Ishikawa (cell line): Measurements from ENCODE around the gene SPAG9.

Source experiments
- CEBPB ChIP-seq: IDR thresholded peaks from 2 replicates; pipeline ENCODE4 v1.6.1; 2012
- CREB1 ChIP-seq: IDR thresholded peaks from 2 replicates; pipeline ENCODE4 v1.6.1; 2012; ENCODE audit warnings: low read depth
- EGR1 ChIP-seq: IDR thresholded peaks from 2 replicates; pipeline ENCODE4 v1.6.1; 2012
- EP300 ChIP-seq: IDR thresholded peaks from 2 replicates; pipeline ENCODE4 v1.6.1; 2012; ENCODE audit warnings: borderline replicate concordance
- FOXM1 ChIP-seq: IDR thresholded peaks from 2 replicates; pipeline ENCODE4 v1.6.1; 2012; ENCODE audit warnings: low read depth, borderline replicate concordance
- MAX ChIP-seq: IDR thresholded peaks from 2 replicates; pipeline ENCODE4 v1.6.1; 2012
- NFIC ChIP-seq: IDR thresholded peaks from 2 replicates; pipeline ENCODE4 v1.6.1; 2012
- RAD21 ChIP-seq: IDR thresholded peaks from 2 replicates; pipeline ENCODE4 v1.6.1; 2012; ENCODE audit warnings: low read depth
- REST ChIP-seq: IDR thresholded peaks from 2 replicates; pipeline ENCODE4 v1.6.1; 2012; ENCODE audit warnings: low read depth, mild to moderate bottlenecking
- TAF1 ChIP-seq: IDR thresholded peaks from 2 replicates; pipeline ENCODE4 v1.6.1; 2012; ENCODE audit warnings: low read depth, mild to moderate bottlenecking
- TCF12 ChIP-seq: IDR thresholded peaks from 2 replicates; pipeline ENCODE4 v1.6.1; 2012; ENCODE audit warnings: low read depth
- TEAD4 ChIP-seq: IDR thresholded peaks from 2 replicates; pipeline ENCODE4 v1.6.1; 2012
- USF1 ChIP-seq: IDR thresholded peaks from 2 replicates; pipeline ENCODE4 v1.6.1; 2012
- YY1 ChIP-seq: IDR thresholded peaks from 2 replicates; pipeline ENCODE4 v1.6.1; 2012; ENCODE audit warnings: low read depth
- ZBTB7A ChIP-seq: IDR thresholded peaks from 2 replicates; pipeline ENCODE4 v1.6.1; 2012; ENCODE audit warnings: low read depth

Gene SPAG9

GRCh38 chr17:50947782-50948543, 172.7 kb downstream of the SPAG9 start:
- TF ChIP-seq RAD21, result no peak
- 0 out of 2 replicates have a peak, but pooled peaks have one; percentile 43 for TF ChIP-seq NFIC

- TF ChIP-seq FOXM1, result no peak
- TF ChIP-seq REST, result no peak
- TF ChIP-seq TAF1, result no peak
- TF ChIP-seq TEAD4, result no peak
- TF ChIP-seq TCF12, result no peak
- no peak for TF ChIP-seq EP300
- TF ChIP-seq NFIC, result no peak
- TF ChIP-seq CEBPB, result no peak
- TF ChIP-seq USF1, result no peak
- no peak for TF ChIP-seq MAX
- no peak for TF ChIP-seq ZBTB7A
- no peak for TF ChIP-seq EGR1
Observed at GRCh38 chr17:50946891-50947781, 173.5 kb downstream of the SPAG9 start.

GRCh38 chr17:50946223-50946890, 174.3 kb downstream of the SPAG9 start:
- TF ChIP-seq ZBTB7A, result no peak
- TF ChIP-seq MAX, result no peak
- no peak for TF ChIP-seq USF1

- no peak for TF ChIP-seq FOXM1
- TF ChIP-seq CREB1, result no peak
- no peak for TF ChIP-seq TCF12
- no peak for TF ChIP-seq TEAD4
Observed at GRCh38 chr17:50945779-50946222, 174.9 kb downstream of the SPAG9 start.

- no peak for TF ChIP-seq ZBTB7A
- TF ChIP-seq REST, result no peak
- TF ChIP-seq YY1, result no peak
- TF ChIP-seq CEBPB, result no peak
- TF ChIP-seq EP300, result no peak
- no peak for TF ChIP-seq CREB1
- TF ChIP-seq MAX, result no peak
- TF ChIP-seq TAF1, result no peak
- TF ChIP-seq EGR1, result no peak
- no peak for TF ChIP-seq TCF12
- no peak for TF ChIP-seq NFIC
- no peak for TF ChIP-seq RAD21
- TF ChIP-seq TEAD4, result no peak
- TF ChIP-seq FOXM1, result no peak
- TF ChIP-seq USF1, result no peak
Observed at GRCh38 chr17:50944902-50945720, 175.6 kb downstream of the SPAG9 start.
